Right lobe of liver (tissue), 4 donors: Measurements from ENCODE around the gene TEX54.

Experiments used
- POLR2A ChIP-seq: fragments of 450-650 bp; IDR thresholded peaks from one replicate; pipeline ENCODE4 v1.6.1; 2017; ENCODE audit warnings: antibody characterized with exemption, mild to moderate bottlenecking
- TF ChIP-seq, protein P1 (sequence below), 4 donors: fragments of 200-600 bp in 3 of 4; fragments of 450-650 bp in 1 of 4; IDR thresholded peaks; one replicate each; pipeline versions ENCODE4 v1.5.1 to v1.8.0; 2016 to 2022; ENCODE audit warnings: antibody characterized with exemption in 4 of 4, mild to moderate bottlenecking in 2 of 4
- donor health status: DM: no; HTN: no; CAD: no.
- donor health status: DM: no; HTN: no; CAD: no.
- donor health status: DM: no; HTN: yes; CAD: no.

DNA sequence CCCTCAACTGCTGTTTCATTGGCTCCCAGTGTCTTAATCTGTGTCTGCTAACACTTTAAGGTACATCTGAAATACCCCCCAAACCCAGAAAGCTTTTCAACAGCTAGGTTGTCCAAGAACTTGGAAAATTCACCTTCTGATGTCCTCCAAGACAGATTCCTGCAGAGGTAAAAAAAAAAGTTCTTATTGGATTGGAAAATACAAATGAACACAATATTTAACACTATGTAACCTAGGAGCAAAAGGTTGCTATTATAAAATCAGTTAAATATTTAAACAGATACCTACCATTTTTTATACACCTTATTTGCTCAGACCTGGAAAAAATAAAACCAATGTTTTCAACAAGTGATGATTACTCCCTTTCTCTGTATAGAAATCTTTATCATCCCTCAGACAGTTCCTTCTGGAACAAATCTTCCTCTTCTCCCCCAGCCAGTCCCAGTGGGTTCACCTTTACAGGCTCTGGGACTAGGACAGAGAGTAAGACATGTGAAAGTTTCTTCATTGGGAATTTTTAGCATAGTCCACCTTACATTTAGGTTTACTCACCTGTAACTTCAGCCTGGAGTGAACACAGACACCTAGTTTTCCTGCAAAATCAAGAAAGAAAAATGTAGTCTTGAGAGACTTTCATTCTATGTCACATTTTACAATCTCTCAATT lies 20.0 kb upstream of the TEX54 start:
- TF ChIP-seq, protein P1, sequence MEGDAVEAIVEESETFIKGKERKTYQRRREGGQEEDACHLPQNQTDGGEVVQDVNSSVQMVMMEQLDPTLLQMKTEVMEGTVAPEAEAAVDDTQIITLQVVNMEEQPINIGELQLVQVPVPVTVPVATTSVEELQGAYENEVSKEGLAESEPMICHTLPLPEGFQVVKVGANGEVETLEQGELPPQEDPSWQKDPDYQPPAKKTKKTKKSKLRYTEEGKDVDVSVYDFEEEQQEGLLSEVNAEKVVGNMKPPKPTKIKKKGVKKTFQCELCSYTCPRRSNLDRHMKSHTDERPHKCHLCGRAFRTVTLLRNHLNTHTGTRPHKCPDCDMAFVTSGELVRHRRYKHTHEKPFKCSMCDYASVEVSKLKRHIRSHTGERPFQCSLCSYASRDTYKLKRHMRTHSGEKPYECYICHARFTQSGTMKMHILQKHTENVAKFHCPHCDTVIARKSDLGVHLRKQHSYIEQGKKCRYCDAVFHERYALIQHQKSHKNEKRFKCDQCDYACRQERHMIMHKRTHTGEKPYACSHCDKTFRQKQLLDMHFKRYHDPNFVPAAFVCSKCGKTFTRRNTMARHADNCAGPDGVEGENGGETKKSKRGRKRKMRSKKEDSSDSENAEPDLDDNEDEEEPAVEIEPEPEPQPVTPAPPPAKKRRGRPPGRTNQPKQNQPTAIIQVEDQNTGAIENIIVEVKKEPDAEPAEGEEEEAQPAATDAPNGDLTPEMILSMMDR (IDR thresholded peaks at IDR 0.05): no peak
- no peak for TF ChIP-seq POLR2A
